Vagina (tissue), 2 donors: ENCODE measurements around the gene NAA15.

ENCODE experiments used
- CTCF ChIP-seq, 3 experiments: fragments of 450-650 bp in 2 of 3; fragments of 200-600 bp in 1 of 3; sonication (generic) in 1 of 3; IDR thresholded peaks; one replicate each; pipeline ENCODE4 v1.5.1; 2017 to 2019; ENCODE audit warnings: antibody characterized with exemption in 3 of 3, mild to moderate bottlenecking in 2 of 3, moderate library complexity in 2 of 3
- POLR2A ChIP-seq, 2 donors: fragments of 450-650 bp; IDR thresholded peaks; one replicate each; pipeline ENCODE4 v1.6.1; 2017; ENCODE audit warnings: antibody characterized with exemption in 2 of 2, mild to moderate bottlenecking in 2 of 2, moderate library complexity in 2 of 2

- no peak for TF ChIP-seq CTCF (IDR thresholded peaks at IDR 0.05)
- TF ChIP-seq POLR2A (IDR thresholded peaks at IDR 0.05): no peak
Measured at GRCh38 chr4:139386421-139386820, 85.1 kb downstream of the NAA15 start.
